ENCODE data around the gene INHBB.
A peak's percentile ranks its signal among the peaks of the same experiment; 100 is the strongest.

The INHBB gene

GRCh38 chr2:120341977-120342376 is 4.0 kb upstream of the INHBB start:
- DNase-seq (ENCODE audit: low read depth in 2 of 2) = no peak

- no peak for DNase-seq (ENCODE audit: low read depth in 2 of 2)
These were observed 3.5 kb upstream of the INHBB start for GRCh38 chr2:120342446-120342845.

- DNase-seq (ENCODE audit: low read depth in 2 of 2) = no peak
These were observed 2.9 kb upstream of the INHBB start for GRCh38 chr2:120343100-120343432.

GRCh38 chr2:120343433-120344105 is 2.4 kb upstream of the INHBB start:
- DNase-seq (ENCODE audit: low read depth in 2 of 2) = peak; percentile 38 to 59

GRCh38 chr2:120344214-120344975 is 1.5 kb upstream of the INHBB start:
- no peak for DNase-seq (ENCODE audit: low read depth in 2 of 2)

GRCh38 chr2:120344976-120345581 is 857 bp upstream of the INHBB start:
- DNase-seq (ENCODE audit: low read depth in 2 of 2) = no peak

GRCh38 chr2:120345608-120346007 is 328 bp upstream of the INHBB start:
- DNase-seq (ENCODE audit: low read depth in 2 of 2) = no peak

- no peak for DNase-seq (ENCODE audit: low read depth in 2 of 2)
These were observed 877 bp downstream of the INHBB start for GRCh38 chr2:120346667-120347358.

GRCh38 chr2:120347396-120348060 is 1.6 kb downstream of the INHBB start:
- no peak for DNase-seq (ENCODE audit: low read depth in 2 of 2)

GRCh38 chr2:120348134-120348736 is 2.3 kb downstream of the INHBB start:
- DNase-seq (ENCODE audit: low read depth in 2 of 2) = no peak

GRCh38 chr2:120348737-120349439 is 3.0 kb downstream of the INHBB start:
- no peak for DNase-seq (ENCODE audit: low read depth in 2 of 2)

- DNase-seq (ENCODE audit: low read depth in 2 of 2) = no peak
These were observed 3.5 kb downstream of the INHBB start for GRCh38 chr2:120349440-120349921.

- DNase-seq (ENCODE audit: low read depth in 2 of 2) = no peak
These were observed 4.1 kb downstream of the INHBB start for GRCh38 chr2:120350080-120350479.

GRCh38 chr2:120350801-120351320 is 4.9 kb downstream of the INHBB start:
- no peak for DNase-seq (ENCODE audit: low read depth in 2 of 2)

- DNase-seq (ENCODE audit: low read depth in 2 of 2) = no peak
These were observed 7.0 kb downstream of the INHBB start for GRCh38 chr2:120352696-120353590.

GRCh38 chr2:120353591-120353898 is 7.6 kb downstream of the INHBB start:
- no peak for DNase-seq (ENCODE audit: low read depth in 2 of 2)

GRCh38 chr2:120353931-120354330 is 8.0 kb downstream of the INHBB start:
- DNase-seq (ENCODE audit: low read depth in 2 of 2) = no peak

GRCh38 chr2:120354467-120354866 is 8.5 kb downstream of the INHBB start:
- no peak for DNase-seq (ENCODE audit: low read depth in 2 of 2)

GRCh38 chr2:120354935-120355779 is 9.2 kb downstream of the INHBB start:
- DNase-seq (ENCODE audit: low read depth in 2 of 2) = no peak

Measured in activated CD4-positive, alpha-beta T cell treated with anti-CD3 and anti-CD28 coated beads for 24 hours (primary cell).